K562 (cell line): ENCODE data around the gene NARF. TPM values are rescaled to one million over a fixed set of nuclear protein-coding genes. Genes with fewer than 3 reads are reported as not detected.
A peak's percentile ranks its signal among the peaks of the same experiment; 100 is the strongest.

Source experiments
- CTBP1 ChIP-seq: fragments of 450-650 bp; IDR thresholded peaks from 2 replicates; pipeline ENCODE4 v1.6.1; 2016; ENCODE audit warnings: borderline replicate concordance
- ETV1 ChIP-seq: fragments of 450-650 bp; conservative IDR thresholded peaks from 2 replicates; pipeline ENCODE4 v1.6.1; 2016; ENCODE audit warnings: missing genetic modification characterization, control low read depth, low read depth, missing compliant biosample characterization
- HDAC3 ChIP-seq: fragments of 450-650 bp; IDR thresholded peaks from 2 replicates; pipeline ENCODE4 v1.6.1; 2018; ENCODE audit warnings: borderline replicate concordance, mild to moderate bottlenecking, moderate library complexity; ENCODE audit not compliant: partially characterized antibody
- KLF10 ChIP-seq: fragments of 250-450 bp; sonication (Bioruptor Pico); IDR thresholded peaks from 2 replicates; pipeline ENCODE4 v1.6.1; 2021; ENCODE audit warnings: matching md5 sums
- MEF2D ChIP-seq: conservative IDR thresholded peaks from 2 replicates; pipeline ENCODE4 v1.6.1; 2016; ENCODE audit warnings: low read depth, missing genetic modification characterization, missing compliant biosample characterization
- MEIS2 ChIP-seq: fragments of 450-650 bp; IDR thresholded peaks from 2 replicates; pipeline ENCODE4 v1.6.1; 2014; ENCODE audit warnings: mild to moderate bottlenecking; ENCODE audit not compliant: partially characterized antibody
- RBM25 ChIP-seq: fragments of 200-400 bp; formaldehyde crosslinking; IDR thresholded peaks from 2 replicates; pipeline ENCODE4 v1.6.1; 2018; ENCODE audit warnings: low read length, low read depth, moderate library complexity; ENCODE audit not compliant: severe bottlenecking
- RBM39 ChIP-seq: fragments of 200-400 bp; formaldehyde crosslinking; optimal IDR thresholded peaks from 2 replicates; pipeline ENCODE3; 2018; ENCODE audit warnings: low read depth, low read length
- SMARCA5 ChIP-seq: fragments of 450-650 bp; IDR thresholded peaks from 2 replicates; pipeline ENCODE4 v1.6.1; 2016
- SP1 ChIP-seq: sonication (generic); formaldehyde crosslinking; IDR thresholded peaks from 2 replicates; pipeline ENCODE4 v1.8.1; 2022; ENCODE audit warnings: mild to moderate bottlenecking, missing genetic modification reagents
- ZNF174 ChIP-seq: fragments of 250-450 bp; sonication (Bioruptor Pico); IDR thresholded peaks from 2 replicates; pipeline ENCODE4 v1.4.0; 2020; ENCODE audit warnings: mild to moderate bottlenecking
- polyA plus RNA-seq, 8 experiments: library from polyadenylated mRNA; depleted of rRNA in 4 of 8; stranded (reverse) in 5 of 8; unstranded in 3 of 8; fragments of >200 nt; fragmentation: Nextera tagmentation in 2 of 8; fragmentation: Illumina TruSeq in 1 of 8; extraction: Ambion mirVana in 2 of 8; extraction: Trizol in 1 of 8; gene quantifications; 2 replicates each; pipeline versions ENCODE4 v1.2.1 to v1.2.3, GENCODE V29; 2011 to 2014; ENCODE audit warnings: inconsistent platforms in 1 of 8, missing spikeins in 1 of 8
- total RNA-seq, 7 experiments: library from RNA; depleted of rRNA in 6 of 7; stranded (reverse); fragments of >200 nt in 6 of 7; fragmentation: Illumina TruSeq in 2 of 7; extraction: Trizol in 2 of 7; gene quantifications; 2 replicates each; pipeline versions ENCODE4 v1.2.1 to v1.2.3, GENCODE V29; 2011 to 2021; ENCODE audit warnings: low replicate concordance in 1 of 7
- TF ChIP-seq, protein P1 (sequence below): fragments of 450-650 bp; IDR thresholded peaks from 2 replicates; pipeline ENCODE4 v1.6.1; 2014; ENCODE audit warnings: low read depth, mild to moderate bottlenecking, moderate library complexity, borderline replicate concordance
- TF ChIP-seq, protein P2 (sequence below): fragments of 250-450 bp; sonication (Bioruptor Pico); IDR thresholded peaks from 2 replicates; pipeline ENCODE4 v1.4.0; 2020; ENCODE audit warnings: mild to moderate bottlenecking, moderate library complexity
- TF ChIP-seq, protein P3 (sequence below): IDR thresholded peaks from 2 replicates; pipeline ENCODE4 v1.6.1; 2014; ENCODE audit warnings: antibody characterized with exemption
- TF ChIP-seq, protein P4 (sequence below): fragments of 250-450 bp; sonication (Bioruptor Pico); IDR thresholded peaks from 2 replicates; pipeline ENCODE4 v1.5.1; 2021; ENCODE audit warnings: mild to moderate bottlenecking

NARF gene
- total and polyA plus RNA-seq, 9 of the 15 experiments (the other 6 are each of a cell fraction or from before 2014, with no cell fraction given) = 60.4 to 423 (median 132) TPM

DNA sequence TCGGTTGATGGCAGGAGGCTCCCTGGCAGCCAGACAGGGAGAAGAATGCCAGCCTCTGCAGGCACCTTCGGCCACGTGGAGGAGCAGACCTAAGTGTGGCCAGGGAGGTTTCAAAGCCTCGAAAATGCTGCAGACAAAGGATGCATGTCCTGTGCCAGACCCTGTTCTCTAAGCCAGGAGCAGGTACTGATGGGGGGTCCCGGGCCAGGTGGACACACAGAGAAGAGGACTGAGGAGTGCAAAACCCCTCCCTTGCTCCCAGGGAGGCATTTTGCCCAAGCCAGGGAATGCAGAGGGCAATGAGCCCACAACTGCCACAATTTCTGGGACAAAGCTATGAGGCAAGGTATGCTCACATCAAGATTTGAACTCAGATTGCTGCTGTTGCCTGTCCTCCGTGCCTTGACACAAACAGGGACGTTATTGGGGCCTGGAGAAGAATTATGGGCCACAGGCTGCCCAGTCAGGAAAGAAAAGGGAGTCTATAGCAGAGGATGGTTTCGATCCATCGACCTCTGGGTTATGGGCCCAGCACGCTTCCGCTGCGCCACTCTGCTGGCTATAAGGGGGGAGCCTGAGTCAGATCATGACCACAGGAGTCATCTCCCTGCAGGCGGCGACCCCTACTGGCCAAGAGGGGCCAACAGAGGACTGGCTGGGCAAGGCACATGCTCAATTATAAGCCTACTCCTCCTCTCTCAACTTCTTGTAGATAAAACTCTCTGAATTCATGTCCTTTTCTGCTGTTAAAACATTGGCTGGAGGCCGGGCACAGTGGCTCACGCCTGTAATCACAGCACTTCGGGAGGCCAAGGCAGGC, 35.9 kb downstream of the NARF start (continued):
- TF ChIP-seq, protein P1, sequence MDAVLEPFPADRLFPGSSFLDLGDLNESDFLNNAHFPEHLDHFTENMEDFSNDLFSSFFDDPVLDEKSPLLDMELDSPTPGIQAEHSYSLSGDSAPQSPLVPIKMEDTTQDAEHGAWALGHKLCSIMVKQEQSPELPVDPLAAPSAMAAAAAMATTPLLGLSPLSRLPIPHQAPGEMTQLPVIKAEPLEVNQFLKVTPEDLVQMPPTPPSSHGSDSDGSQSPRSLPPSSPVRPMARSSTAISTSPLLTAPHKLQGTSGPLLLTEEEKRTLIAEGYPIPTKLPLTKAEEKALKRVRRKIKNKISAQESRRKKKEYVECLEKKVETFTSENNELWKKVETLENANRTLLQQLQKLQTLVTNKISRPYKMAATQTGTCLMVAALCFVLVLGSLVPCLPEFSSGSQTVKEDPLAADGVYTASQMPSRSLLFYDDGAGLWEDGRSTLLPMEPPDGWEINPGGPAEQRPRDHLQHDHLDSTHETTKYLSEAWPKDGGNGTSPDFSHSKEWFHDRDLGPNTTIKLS = peak; percentile 51
- TF ChIP-seq MEF2D (peak; percentile 64), CTBP1 (peak; percentile 90; the same call in 1 of the 2 replicates), KLF10 (no peak), RBM25 (no peak), HDAC3 (no peak), ETV1 (peak; percentile 89), RBM39 (peak; percentile 97), ZNF174 (CRISPR knock-in tag) (peak; percentile 19; the same call in 1 of the 2 replicates), SMARCA5 (peak; percentile 96), MEIS2 (peak; percentile 91), SP1 (CRISPR knock-in tag) (peak; percentile 96)
- TF ChIP-seq, protein P2, sequence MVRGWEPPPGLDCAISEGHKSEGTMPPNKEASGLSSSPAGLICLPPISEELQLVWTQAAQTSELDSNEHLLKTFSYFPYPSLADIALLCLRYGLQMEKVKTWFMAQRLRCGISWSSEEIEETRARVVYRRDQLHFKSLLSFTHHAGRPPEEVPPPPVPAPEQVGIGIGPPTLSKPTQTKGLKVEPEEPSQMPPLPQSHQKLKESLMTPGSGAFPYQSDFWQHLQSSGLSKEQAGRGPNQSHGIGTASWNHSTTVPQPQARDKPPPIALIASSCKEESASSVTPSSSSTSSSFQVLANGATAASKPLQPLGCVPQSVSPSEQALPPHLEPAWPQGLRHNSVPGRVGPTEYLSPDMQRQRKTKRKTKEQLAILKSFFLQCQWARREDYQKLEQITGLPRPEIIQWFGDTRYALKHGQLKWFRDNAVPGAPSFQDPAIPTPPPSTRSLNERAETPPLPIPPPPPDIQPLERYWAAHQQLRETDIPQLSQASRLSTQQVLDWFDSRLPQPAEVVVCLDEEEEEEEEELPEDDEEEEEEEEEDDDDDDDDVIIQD (CRISPR knock-in tag) = no peak
- TF ChIP-seq, protein P3, sequence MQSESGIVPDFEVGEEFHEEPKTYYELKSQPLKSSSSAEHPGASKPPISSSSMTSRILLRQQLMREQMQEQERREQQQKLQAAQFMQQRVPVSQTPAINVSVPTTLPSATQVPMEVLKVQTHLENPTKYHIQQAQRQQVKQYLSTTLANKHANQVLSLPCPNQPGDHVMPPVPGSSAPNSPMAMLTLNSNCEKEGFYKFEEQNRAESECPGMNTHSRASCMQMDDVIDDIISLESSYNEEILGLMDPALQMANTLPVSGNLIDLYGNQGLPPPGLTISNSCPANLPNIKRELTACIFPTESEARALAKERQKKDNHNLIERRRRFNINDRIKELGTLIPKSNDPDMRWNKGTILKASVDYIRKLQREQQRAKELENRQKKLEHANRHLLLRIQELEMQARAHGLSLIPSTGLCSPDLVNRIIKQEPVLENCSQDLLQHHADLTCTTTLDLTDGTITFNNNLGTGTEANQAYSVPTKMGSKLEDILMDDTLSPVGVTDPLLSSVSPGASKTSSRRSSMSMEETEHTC = peak; percentile 21; the same call in 1 of the 2 replicates
- TF ChIP-seq, protein P4, sequence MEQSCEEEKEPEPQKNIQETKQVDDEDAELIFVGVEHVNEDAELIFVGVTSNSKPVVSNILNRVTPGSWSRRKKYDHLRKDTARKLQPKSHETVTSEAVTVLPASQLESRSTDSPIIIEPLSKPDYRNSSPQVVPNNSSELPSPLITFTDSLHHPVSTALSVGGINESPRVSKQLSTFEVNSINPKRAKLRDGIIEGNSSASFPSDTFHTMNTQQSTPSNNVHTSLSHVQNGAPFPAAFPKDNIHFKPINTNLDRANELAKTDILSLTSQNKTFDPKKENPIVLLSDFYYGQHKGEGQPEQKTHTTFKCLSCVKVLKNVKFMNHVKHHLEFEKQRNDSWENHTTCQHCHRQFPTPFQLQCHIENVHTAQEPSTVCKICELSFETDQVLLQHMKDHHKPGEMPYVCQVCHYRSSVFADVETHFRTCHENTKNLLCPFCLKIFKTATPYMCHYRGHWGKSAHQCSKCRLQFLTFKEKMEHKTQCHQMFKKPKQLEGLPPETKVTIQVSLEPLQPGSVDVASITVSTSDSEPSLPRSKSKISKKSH (CRISPR knock-in tag) = no peak
